OCI-LY3 (cell line): ENCODE measurements around the gene NEK10.

Experiments used
- CTCF ChIP-seq: fragments of 200-600, 300-600 bp; sonication (generic); IDR thresholded peaks from 2 replicates; pipeline ENCODE4 v1.5.1; 2014; ENCODE audit warnings: antibody characterized with exemption, low read length, low read depth
- EZH2phosphoT487 ChIP-seq: fragments of 200-600 bp; shearing (Covaris generic); IDR thresholded peaks from 2 replicates; pipeline ENCODE4 v1.6.1; 2018; ENCODE audit warnings: antibody characterized with exemption, mixed run types, low read depth

- TF ChIP-seq CTCF (no peak), EZH2phosphoT487 (no peak)
Measured at GRCh38 chr3:27110020-27110419, 259.2 kb downstream of the NEK10 start.
